CD4-positive, alpha-beta T cell treated with Interleukin-4 for 1 hour (primary cell): ENCODE measurements around the gene RASA1.
"Not testable (repeated sequence)": the region's sequence is repeated elsewhere in the genome, so short reads cannot be mapped to it uniquely, and the experiment has no call there.

Source experiments
- DNase-seq, 2 donors: peaks; one replicate each; pipeline ENCODE4 v3.0.0-alpha.2; 2020 to 2022

RASA1 gene

GRCh38 chr5:87267574-87268125, at the start of gene RASA1:
TSS of gene RASA1 (plus strand) at chr5:87267883. CDS start at chr5:87268452, 569 bp downstream.
- peak; percentile 81 to 85 for DNase-seq

DNA sequence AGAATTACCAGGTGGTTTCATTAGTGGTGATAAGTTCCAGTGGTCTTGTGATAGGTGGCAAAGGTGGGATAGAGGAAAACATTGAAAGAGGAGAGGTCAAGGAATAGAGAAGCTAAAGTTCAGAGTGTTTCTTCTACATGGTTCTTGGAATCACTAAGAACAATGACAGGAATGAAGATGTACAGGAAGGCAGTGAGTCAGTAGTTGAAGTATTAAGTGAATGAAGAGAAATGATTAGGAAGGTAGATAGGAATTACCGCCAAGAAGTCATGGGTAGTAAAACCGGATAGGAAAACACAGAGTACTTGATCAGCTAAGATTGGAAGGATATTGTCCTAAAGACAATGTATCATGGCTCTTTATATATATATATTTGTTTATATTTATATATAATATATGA, 37.9 kb upstream of the RASA1 start:
- DNase-seq: no peak

DNA sequence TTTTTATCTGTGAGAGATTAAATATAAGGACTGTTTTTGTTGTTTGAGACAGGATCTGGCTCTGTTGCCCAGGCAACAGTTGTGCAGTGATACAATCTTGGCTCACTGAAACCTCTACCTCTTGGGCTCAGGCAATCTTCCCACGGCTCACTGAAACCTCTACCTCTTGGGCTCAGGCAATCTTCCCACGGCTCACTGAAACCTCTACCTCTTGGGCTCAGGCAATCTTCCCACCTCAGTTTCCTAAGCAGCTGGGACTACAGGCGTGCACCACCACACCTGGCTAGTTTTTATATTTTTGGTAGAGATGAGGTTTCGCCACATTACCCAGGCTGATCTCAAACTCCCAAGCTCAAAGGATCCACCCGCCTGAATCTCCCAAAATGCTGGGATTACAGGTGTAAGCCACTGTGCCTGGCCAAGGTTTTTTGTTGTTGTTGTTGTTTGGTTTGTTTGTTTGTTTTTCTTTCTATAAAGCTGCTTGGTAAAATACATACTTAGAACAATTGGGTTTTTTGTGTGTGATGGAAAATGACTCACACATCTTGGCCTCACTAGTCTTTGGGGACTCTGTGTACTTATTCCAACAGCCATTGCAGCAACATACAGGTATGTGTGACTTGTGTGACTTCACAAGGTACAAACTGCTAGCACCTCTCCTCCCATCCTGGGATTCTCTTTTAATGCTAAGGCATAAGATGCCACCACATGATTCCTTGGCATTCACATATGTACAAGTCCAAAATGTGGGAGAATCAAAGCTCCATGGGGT, 36.5 kb upstream of the RASA1 start:
- DNase-seq: peak in 1 of 2 donors; percentile 27

DNA sequence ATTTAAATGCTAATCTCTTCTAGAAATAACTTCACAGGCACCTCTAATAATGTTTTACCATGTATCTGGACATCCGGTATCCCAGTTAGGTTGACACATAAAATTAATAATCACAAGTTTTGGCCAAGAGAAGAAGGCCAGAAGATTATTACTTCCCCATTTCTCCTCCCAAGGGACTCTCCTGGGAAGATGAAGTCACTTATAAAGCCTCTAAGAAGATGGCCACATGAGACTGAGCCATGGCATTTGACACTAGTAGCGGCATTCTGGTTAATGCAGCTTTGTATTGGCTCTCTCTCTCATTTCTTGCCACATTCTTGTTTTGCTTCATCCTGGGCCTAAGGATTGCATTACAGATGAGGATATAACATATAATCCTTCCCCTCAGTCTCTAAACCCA, 34.5 kb upstream of the RASA1 start:
- DNase-seq: no peak

DNA sequence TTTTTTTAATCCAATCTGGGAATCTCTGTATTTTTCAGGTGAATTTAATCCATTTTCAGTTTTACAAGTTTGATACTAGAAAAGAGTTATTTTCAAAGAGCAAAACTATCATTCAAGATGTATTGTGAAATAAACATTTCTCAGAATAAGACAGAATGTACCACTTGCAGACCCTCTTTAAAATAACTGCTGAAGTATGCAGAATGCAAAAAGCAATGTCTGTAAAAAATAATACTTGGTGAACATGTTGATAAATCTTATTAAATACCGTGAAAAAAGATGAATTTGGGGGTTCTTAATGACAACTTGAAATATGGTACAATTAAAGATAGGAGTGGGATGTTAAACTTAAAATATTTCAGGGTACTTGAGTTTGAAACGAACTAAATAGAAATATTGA, 26.1 kb upstream of the RASA1 start:
- no peak for DNase-seq

DNA sequence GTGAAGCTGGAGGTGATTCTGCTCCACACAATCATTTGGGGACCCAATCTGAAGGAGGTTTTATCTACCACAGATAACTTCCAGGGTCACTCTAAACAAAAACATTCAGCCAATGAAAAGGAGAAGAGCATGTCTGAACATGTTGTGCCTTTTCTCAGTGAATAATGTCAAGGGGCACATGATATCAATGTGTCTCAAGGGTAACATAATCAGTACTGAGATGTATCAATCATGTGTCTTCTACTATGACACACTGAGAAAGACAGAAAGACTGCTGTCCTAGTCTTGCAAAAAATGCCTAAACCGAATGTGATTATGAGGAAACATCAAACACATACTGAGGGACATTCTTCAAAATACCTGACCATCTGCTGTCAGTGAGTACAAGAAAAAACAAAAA, 25.4 kb upstream of the RASA1 start:
- no peak for DNase-seq

DNA sequence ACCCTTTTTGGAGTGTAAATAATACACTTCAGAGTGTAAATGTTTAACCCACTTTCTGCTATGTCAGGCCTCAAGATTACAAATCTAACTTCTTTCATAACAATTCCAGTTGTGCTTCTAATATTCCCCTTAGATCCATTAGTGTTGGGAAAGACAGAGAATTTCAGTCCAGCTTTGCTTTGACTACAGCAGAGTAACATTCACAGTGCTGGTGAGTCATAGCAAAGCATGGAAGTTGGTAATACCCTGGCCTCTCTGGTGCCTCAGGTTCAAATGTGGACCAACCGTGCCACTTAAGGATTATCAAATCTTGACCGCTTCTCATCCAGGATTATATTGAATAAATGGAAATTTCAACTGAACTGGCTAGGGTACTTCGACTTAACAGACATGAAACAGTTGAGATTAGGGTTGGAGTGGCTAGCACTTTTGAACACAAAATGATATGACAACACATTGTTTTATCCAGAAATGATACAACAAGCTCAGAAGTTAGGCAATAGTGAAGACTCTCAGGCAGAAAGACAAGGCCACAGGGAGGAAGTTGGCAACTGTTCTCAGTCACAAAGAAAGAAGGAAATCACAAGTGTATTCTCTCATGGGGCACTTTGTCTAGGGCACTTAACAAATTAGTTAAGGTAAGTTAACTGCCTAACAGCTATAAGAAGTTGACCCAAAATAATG, 24.4 kb upstream of the RASA1 start:
- peak in 1 of 2 donors; percentile 21 for DNase-seq

DNA sequence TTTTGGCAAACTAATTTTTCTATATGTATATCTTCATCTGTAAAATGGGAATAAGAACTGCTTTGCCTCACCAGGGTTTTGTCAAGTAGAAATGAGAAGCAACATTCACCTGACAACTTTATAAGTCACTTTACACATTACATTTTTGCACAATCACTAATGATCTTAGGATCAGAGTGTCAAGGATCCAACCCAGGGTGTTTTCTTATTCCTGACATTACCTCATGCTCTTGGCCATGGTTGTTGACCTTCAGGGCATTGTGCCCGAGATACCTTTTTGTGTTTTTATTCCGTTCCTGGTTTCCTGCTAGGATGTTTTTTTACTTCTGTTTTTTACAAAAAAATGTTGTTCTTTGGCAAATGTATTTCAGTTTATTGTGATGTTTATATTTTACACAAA, 22.2 kb upstream of the RASA1 start:
- no peak for DNase-seq

- DNase-seq: no peak
These were observed 21.6 kb upstream of the RASA1 start for GRCh38 chr5:87246061-87246460.

GRCh38 chr5:87252283-87252605, 15.4 kb upstream of the RASA1 start:
- no peak for DNase-seq

DNA sequence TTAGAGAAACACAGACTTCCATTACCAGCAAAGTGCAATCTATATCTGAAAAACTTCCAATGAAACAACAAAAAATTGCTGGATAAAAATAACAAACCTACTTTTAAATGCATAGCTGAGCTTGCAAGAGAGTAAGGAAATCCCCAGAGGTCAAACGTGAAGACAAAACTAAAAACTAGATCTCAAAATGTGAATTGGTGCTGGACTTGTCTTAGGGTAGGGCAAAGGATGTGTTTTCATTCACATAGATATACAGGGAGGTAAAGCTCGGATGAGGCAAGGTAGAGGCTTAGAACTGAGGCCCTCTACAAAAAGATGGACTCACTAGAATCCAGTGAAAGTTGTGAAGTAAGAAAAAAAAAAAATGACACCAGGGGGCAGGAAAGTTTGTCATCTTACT, 13.6 kb upstream of the RASA1 start:
- no peak for DNase-seq

GRCh38 chr5:87258507-87258906, 9.2 kb upstream of the RASA1 start:
- DNase-seq: no peak

- no peak for DNase-seq
These were observed 7.0 kb upstream of the RASA1 start for GRCh38 chr5:87260604-87261192.

DNA sequence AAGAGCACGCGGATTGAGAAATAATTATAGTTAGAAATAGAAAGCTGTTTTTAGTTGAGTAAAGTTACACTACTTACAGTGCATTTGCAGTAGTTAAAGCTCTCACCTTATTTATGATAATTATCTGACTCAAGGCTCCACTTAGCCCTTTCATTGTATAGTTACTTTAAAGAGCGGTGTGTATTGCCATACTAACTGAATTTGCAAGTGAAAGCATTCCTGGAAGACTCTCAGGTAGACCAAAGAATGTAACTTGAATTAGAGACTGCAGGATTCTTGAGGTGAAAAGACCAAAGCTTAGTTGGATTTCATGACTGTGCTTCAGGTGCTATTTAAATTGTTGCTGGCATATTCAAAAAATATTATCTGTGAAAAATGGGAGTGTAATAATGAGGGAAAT, 4.2 kb upstream of the RASA1 start:
- DNase-seq: no peak

DNA sequence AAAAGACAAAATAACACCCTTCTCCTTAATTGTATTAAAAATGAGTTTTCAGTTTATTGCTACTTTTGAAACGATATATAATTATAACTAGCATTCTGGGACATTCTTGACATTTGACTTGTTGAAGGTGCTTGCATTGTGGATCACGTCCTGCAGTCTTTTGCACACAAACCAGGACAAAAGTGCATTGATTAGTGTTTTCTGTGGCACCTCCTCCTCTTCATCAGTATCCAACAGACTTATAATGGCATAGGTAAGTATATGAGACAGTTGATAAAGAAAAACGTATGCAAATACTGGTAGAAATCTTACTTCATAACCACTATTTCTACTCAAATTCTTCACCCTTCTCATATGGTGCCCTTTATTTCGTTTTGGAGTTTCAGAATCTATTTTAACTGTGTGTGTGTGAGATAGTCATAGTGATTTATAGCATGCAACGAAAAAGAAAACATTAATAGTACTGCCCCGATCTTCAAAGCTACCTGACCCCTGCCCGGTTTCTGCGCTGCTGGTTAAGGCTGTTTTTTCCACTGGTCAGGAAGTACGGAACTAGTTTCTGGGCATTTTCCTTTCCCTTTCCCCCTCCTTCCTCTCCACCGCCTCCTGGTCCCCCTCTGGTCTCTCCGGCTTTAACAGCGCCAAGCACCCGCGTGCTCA, 639 bp upstream of the RASA1 start:
- DNase-seq: no peak

GRCh38 chr5:87268126-87268969, 665 bp downstream of the RASA1 start:
- peak in 1 of 2 donors; percentile 73 for DNase-seq

DNA sequence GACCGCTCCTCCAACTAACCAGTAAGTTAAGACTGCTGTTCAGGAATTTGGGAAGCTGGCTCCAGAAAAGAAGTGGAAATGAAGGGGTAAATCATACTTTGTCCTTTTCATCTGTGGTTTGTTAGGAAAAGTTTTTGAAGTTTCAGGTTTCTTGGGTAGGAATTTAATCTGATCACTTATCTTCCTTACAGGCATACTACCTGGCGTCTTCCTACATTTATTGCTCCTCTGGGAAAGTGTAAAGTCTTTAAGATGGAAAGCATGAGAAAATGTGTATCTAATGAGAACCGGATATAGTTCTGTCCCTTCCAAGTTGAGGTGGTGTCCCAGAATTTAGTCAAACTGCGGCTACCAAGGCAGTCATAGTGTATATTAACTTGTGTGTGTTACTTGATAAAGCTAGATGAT, 1.3 kb downstream of the RASA1 start:
- no peak for DNase-seq

- DNase-seq: not testable (repeated sequence)
These were observed 3.2 kb downstream of the RASA1 start for GRCh38 chr5:87270888-87271287.

DNA sequence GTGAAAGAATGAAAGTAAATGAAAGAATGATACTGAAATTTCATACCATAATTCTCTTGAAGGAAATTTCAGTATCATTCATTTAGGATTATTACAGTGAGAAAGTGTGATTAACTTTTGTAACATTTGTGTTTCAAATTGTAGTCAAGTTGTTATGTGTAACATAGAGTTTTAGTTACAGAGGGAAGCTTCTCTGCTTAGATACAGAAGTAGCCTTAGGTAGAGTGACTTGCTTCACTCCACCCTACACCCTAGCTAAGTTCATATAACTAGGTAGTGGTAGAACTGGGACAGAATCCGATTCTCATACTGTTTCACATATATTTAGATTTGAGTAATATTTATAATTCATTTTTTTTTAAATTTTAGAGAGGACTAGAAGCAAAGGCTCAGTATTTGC, 9.0 kb downstream of the RASA1 start:
- no peak for DNase-seq

GRCh38 chr5:87277279-87277835, 9.7 kb downstream of the RASA1 start:
- DNase-seq: no peak

DNA sequence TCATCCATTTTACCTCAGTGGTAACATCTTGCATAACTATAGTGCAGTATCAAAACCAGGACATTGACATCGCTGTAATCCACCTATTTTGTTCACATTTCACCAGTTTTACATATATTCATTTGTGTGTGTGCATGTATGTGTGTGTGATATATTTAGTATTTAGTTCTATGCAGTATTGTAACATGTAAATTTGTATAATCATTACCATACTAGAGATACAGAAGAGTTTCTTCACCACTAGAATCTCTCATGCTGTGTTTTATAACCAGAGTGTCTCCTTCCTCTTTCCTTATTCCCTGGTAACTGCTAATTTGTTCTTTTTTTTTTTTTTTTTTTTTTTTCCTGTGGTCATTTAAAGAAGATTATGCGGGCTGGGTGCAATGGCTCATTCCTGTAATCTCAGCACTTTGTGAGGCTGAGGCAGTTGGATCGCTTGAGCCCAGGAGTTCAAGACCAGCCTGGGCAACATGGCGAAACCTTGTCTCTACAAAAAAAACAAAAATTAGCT, 11.0 kb downstream of the RASA1 start:
- no peak for DNase-seq

DNA sequence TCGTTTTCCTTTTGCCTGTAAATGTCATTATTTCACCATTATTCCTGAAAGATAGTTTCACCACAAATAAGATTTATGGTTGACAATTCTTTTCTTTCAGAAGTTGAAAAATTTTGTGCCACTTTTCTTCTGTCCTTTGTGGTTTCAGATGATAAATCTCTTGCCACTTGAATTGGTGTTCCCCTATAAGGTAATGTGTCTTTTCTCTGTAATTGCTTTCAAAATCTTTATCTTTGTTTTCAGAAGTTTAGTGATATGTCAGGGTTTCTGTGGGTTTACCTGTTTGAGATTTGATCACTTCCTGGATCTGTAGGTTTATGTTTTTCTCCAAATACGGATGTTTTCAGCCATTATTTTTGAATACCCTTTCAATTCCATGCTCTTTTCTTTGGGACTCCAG, 14.6 kb downstream of the RASA1 start:
- peak in 1 of 2 donors; percentile 73 for DNase-seq
